ENCODE results near the gene PITPNM1. TPM values are rescaled to one million over a fixed set of nuclear protein-coding genes. Genes with fewer than 3 reads are reported as not detected.

The PITPNM1 gene
- total RNA-seq, 2 experiments from 2014 or later, result 139 to 143 TPM

DNA sequence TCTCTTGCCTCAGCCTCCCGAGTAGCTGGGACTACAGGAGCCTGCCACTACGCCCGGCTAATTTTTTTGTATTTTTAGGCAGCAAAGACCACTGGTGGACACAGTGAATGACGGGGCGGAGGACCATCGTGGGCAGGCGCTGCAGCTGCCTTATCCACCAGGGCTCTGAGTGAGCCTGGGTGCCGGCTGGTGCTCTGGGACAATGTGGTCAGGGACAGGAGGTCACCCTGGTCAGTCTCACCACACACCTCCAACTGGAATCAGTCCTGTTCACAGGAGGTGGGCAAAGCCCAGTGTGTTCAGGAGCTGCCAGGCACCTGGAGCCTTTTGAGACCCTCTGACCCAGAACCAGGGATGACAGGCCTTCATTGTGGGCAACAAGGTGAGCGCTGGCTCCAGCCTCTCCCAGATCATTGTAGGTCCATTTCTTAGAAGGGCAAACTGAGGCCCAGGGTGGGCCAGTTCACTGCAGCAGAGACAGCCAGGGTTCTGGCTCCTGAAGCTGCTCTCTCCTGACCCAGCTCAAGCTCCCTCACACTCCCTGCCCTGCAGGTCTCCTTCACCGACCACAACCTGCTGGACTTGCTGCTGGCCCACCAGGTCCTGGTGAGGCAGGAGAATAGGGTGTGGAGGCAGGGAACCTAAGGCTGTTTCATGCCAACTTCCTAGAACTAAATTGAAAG is 33.8 kb upstream of the PITPNM1 start:
- H3K4me1 Mint-ChIP-seq (ENCODE audit: low read depth), result no peaks in the 10 kb centered on the region
- H3K9me3 Mint-ChIP-seq, result peaks cover 7% of the 10 kb centered on the region
- no peak overlapping the region for H3K27ac Mint-ChIP-seq
- H3K27me3 Mint-ChIP-seq, result no peaks in the 10 kb centered on the region
- ChIA-PET POLR2A (no interaction called here), CTCF (no interaction called here)
- H3K36me3 Mint-ChIP-seq, result peaks cover 4% of the 10 kb centered on the region
- no peak for DNase-seq
- no peak overlapping the region for H3K4me3 Mint-ChIP-seq
- intact Hi-C loops (cut with micrococcal nuclease), result no loop called here

DNA sequence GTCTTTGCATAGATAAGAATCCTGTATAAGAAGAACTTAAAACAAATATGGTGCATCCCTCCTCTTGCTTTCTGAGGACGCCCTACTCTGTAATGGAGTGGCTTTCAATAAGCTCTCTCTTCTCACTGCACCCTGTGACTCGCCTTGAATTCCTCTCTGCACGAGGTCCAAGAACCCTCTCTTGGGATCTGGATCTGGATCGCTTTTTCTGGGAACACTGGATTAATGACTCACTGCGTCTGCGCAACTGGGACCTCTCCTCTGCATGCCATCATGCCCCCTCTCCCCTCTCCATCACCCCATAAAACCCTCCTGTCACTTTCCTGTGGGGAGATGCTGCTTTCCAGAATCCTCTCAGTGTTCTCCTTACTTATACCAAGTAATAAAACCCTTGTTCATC is 33.1 kb upstream of the PITPNM1 start:
- CTCF ChIA-PET, result no interaction called here
- POLR2A ChIA-PET, result no interaction called here
- H3K27ac Mint-ChIP-seq, result no peak overlapping the region
- no peaks in the 10 kb centered on the region for H3K4me1 Mint-ChIP-seq (ENCODE audit: low read depth)
- H3K9me3 Mint-ChIP-seq, result peaks cover 12% of the 10 kb centered on the region
- H3K27me3 Mint-ChIP-seq, result no peaks in the 10 kb centered on the region
- intact Hi-C loops (cut with micrococcal nuclease), result no loop called here
- DNase-seq, result no peak
- H3K36me3 Mint-ChIP-seq, result peaks cover 7% of the 10 kb centered on the region
- no peak overlapping the region for H3K4me3 Mint-ChIP-seq

DNA sequence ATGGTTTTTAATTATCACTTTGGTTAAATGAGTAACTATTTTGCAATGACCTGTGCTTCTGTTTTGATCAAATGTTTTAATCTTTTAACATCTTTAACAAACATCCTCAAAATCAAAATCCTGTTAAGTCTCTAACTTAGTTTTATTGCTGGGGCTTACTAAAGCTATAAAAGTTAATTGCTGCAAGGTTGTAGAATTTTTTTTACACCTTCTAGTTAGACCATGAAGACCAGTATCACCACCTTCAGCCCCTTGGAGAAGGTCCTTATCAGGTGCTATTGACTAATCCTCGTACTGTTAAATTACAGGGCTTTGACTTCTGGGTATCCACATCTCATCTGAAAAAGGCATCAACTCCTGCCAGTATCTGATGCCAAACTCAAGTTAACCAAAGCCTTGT is 30.4 kb upstream of the PITPNM1 start:
- CTCF ChIA-PET, result no interaction called here
- Mint-ChIP-seq H3K4me1 (ENCODE audit: low read depth) (no peaks in the 10 kb centered on the region), H3K36me3 (peaks cover 7% of the 10 kb centered on the region), H3K4me3 (no peak overlapping the region), H3K9me3 (peaks cover 17% of the 10 kb centered on the region), H3K27ac (no peak overlapping the region), H3K27me3 (no peaks in the 10 kb centered on the region)
- intact Hi-C loops (cut with micrococcal nuclease), result no loop called here
- DNase-seq, result no peak
- POLR2A ChIA-PET, result no interaction called here

DNA sequence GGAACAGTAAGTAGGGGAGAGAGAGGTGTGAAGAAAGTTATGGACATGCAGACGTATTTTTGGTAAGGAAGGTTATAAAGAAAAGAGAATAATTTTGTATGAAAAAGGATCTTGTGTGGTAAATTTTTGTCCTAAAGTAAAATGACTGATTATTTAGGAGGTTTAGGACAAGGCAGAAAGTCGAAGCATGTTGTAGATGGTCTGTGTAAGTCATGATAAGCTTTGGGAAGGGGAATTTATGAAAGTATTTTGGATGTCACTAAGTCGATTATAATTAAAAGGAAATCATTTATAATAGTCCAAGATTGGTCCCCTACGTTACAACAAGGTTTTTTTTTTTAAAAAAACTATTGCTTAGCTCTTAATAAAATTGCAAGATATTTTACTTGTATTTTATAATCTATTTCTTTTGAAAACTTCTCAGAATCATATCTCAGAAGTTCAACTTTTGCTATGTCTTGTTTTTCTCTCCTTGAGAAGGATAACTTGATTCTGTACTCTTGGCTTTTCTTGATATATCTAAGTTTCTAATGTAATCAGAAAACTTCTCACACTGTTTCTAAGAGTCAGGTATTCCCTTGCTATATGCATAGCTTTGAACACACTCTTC is 29.0 kb upstream of the PITPNM1 start:
- POLR2A ChIA-PET, result no interaction called here
- DNase-seq, result no peak
- H3K36me3 Mint-ChIP-seq, result peaks cover 7% of the 10 kb centered on the region
- intact Hi-C loops (cut with micrococcal nuclease), result no loop called here
- CTCF ChIA-PET, result interaction anchor here (0.6 kb wide), 1 partner anchor 156 kb away, joined by 3 read pairs; no protein-coding TSS in a partner anchor
- no peak overlapping the region for H3K4me3 Mint-ChIP-seq
- H3K27me3 Mint-ChIP-seq, result no peaks in the 10 kb centered on the region
- H3K9me3 Mint-ChIP-seq, result peaks cover 17% of the 10 kb centered on the region
- H3K27ac Mint-ChIP-seq, result no peak overlapping the region
- no peaks in the 10 kb centered on the region for H3K4me1 Mint-ChIP-seq (ENCODE audit: low read depth)

DNA sequence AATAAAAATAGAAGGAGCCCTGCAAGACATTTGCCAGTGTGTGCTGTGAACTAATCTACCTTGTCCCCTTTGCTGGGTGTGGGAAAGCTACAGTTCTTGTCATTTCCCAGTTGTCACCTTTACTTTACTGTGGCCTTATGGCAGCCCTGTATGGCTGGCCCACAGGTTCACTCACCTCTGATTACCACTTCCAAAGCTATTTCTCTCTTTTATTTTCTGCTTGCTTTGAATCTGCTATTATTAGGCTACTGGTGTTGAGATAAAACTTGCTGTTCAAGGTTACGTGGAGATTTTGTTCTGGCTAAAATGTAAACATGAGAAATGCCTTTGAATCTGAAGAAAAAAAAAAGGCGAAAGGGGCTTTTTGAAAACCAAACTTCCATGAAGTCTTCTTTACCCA is 27.7 kb upstream of the PITPNM1 start:
- Mint-ChIP-seq H3K9me3 (peaks cover 17% of the 10 kb centered on the region), H3K36me3 (peaks cover 7% of the 10 kb centered on the region), H3K4me3 (no peak overlapping the region), H3K27me3 (no peaks in the 10 kb centered on the region), H3K27ac (no peak overlapping the region), H3K4me1 (ENCODE audit: low read depth) (no peaks in the 10 kb centered on the region)
- ChIA-PET CTCF (no interaction called here), POLR2A (no interaction called here)
- intact Hi-C loops (cut with micrococcal nuclease), result no loop called here
- no peak for DNase-seq

- peaks cover 17% of the 10 kb centered on the region for H3K9me3 Mint-ChIP-seq
- ChIA-PET POLR2A (no interaction called here), CTCF (interaction anchor here (1.5 kb wide), 1 partner anchor 99 kb away, joined by 5 read pairs; the partner anchor contains the start of gene NUDT8)
- peaks cover 7% of the 10 kb centered on the region for H3K36me3 Mint-ChIP-seq
- no peaks in the 10 kb centered on the region for H3K4me1 Mint-ChIP-seq (ENCODE audit: low read depth)
- no peak overlapping the region for H3K27ac Mint-ChIP-seq
- H3K4me3 Mint-ChIP-seq, result no peak overlapping the region
- no peak for DNase-seq
- intact Hi-C loops (cut with micrococcal nuclease), result no loop called here
- peaks cover 3% of the 10 kb centered on the region for H3K27me3 Mint-ChIP-seq
These were observed 25.1 kb upstream of the PITPNM1 start for GRCh38 chr11:67530282-67530592.

DNA sequence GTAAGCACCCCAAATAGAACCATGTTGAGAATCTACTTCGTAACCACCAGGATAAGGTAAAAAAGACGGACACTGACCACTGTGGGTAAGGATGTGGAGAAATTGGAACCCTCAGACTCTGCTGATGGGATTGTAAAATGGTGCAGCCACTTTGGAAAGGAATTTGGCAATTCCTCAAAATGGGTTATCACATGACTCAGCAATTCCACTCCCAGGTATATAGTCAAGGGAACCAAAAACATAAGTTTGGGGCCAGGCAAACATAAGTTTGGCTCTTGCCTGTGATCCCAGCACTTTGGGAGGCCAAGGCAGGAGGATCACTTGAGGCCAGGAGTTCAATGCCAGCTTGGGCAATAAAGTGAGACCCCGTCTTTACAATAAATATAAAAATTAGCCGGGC is 23.2 kb upstream of the PITPNM1 start:
- Mint-ChIP-seq H3K36me3 (no peaks in the 10 kb centered on the region), H3K27me3 (peaks cover 3% of the 10 kb centered on the region), H3K4me3 (no peak overlapping the region), H3K27ac (no peak overlapping the region), H3K4me1 (ENCODE audit: low read depth) (no peaks in the 10 kb centered on the region), H3K9me3 (peaks cover 6% of the 10 kb centered on the region)
- POLR2A ChIA-PET, result no interaction called here
- intact Hi-C loops (cut with micrococcal nuclease), result no loop called here
- CTCF ChIA-PET, result no interaction called here
- DNase-seq, result no peak

GRCh38 chr11:67525275-67525976 is 20.3 kb upstream of the PITPNM1 start:
- H3K36me3 Mint-ChIP-seq, result no peaks in the 10 kb centered on the region
- H3K4me1 Mint-ChIP-seq (ENCODE audit: low read depth), result no peaks in the 10 kb centered on the region
- no peak overlapping the region for H3K27ac Mint-ChIP-seq
- intact Hi-C loops (cut with micrococcal nuclease), result no loop called here
- H3K9me3 Mint-ChIP-seq, result no peaks in the 10 kb centered on the region
- H3K4me3 Mint-ChIP-seq, result no peak overlapping the region
- DNase-seq, result no peak
- POLR2A ChIA-PET, result no interaction called here
- peaks cover 3% of the 10 kb centered on the region for H3K27me3 Mint-ChIP-seq
- CTCF ChIA-PET, result no interaction called here

DNA sequence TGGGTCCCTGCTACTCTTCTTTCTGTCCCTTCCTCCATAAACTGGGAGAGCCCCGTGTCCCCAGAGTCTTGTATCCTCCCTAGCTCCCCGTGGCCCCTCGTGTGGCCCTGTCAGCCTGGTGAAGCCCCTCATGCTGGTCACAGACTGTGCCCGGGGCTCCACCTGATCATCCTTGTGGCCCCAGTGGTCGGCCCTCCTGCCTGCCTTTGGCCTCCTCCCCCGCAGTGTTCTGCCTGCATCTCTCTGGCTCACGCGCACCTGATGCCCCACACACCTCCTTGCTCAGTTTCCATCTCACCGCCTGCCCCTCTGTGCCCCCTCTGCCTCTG is 19.3 kb upstream of the PITPNM1 start:
- Mint-ChIP-seq H3K36me3 (no peaks in the 10 kb centered on the region), H3K27me3 (peaks cover 3% of the 10 kb centered on the region), H3K9me3 (no peaks in the 10 kb centered on the region), H3K27ac (no peak overlapping the region), H3K4me3 (no peak overlapping the region), H3K4me1 (ENCODE audit: low read depth) (no peaks in the 10 kb centered on the region)
- intact Hi-C loops (cut with micrococcal nuclease), result no loop called here
- CTCF ChIA-PET, result no interaction called here
- POLR2A ChIA-PET, result no interaction called here
- no peak for DNase-seq

- intact Hi-C loops (cut with micrococcal nuclease), result no loop called here
- POLR2A ChIA-PET, result no interaction called here
- no peaks in the 10 kb centered on the region for H3K9me3 Mint-ChIP-seq
- DNase-seq, result no peak
- CTCF ChIA-PET, result no interaction called here
- no peak overlapping the region for H3K27ac Mint-ChIP-seq
- H3K27me3 Mint-ChIP-seq, result peaks cover 3% of the 10 kb centered on the region
- H3K4me3 Mint-ChIP-seq, result no peak overlapping the region
- H3K4me1 Mint-ChIP-seq (ENCODE audit: low read depth), result no peaks in the 10 kb centered on the region
- no peaks in the 10 kb centered on the region for H3K36me3 Mint-ChIP-seq
These were observed 18.7 kb upstream of the PITPNM1 start for GRCh38 chr11:67523556-67524479.

DNA sequence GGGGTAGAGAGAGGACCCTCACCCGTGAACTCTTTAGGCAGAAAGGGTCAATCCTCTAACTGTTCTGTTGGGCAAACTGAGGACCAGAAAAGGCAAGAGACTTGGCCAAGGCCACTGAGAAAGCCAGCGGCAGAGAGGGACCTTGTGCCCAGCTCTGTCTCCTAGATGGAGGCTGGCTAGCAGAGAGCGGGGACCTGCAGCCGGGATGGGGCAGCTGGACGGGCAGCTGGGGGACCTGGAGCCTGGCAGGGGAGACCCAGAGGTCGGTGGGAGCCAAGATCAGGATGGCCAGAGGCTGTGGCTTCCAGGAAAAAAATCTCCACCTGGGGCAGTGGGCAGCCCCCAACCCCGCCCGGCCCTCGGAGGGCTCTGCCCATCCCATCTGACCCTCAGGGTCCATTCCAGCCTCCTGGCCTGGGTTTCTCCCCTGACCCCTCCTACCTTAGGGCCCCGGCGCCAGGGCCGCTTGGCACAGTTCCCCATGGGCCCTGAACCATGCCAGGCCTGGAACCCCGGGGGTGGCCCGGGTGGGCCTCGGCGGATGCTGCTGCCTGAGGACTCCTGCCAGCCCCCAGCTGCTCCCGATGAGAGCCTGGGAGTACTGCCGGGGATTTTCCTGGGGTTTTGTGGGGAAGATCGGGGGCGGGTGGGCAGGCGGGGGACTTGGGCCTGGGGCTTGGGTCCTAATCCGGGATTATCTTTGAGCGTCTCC is 17.8 kb upstream of the PITPNM1 start, which contains the start of gene CABP2:
CABP2 (minus strand) TSS at position 603 of the 712 bp plus-strand sequence; CDS start at position 483, 120 bp downstream.
- no peak for DNase-seq
- CTCF ChIA-PET, result no interaction called here
- Mint-ChIP-seq H3K27me3 (peaks cover 3% of the 10 kb centered on the region), H3K36me3 (no peaks in the 10 kb centered on the region), H3K4me1 (ENCODE audit: low read depth) (no peaks in the 10 kb centered on the region), H3K4me3 (no peak within 1 kb of the TSS), H3K27ac (no peak within 1 kb of the TSS), H3K9me3 (no peaks in the 10 kb centered on the region)
- intact Hi-C loops (cut with micrococcal nuclease), result no loop called here
- POLR2A ChIA-PET, result no interaction called here

- POLR2A ChIA-PET, result no interaction called here
- H3K4me3 Mint-ChIP-seq, result no peak overlapping the region
These were observed 17.2 kb upstream of the PITPNM1 start for GRCh38 chr11:67522338-67522737.

More at GRCh38 chr11:67522338-67522737, 17.2 kb upstream of the PITPNM1 start:
- Mint-ChIP-seq H3K9me3 (no peaks in the 10 kb centered on the region), H3K27me3 (peaks cover 3% of the 10 kb centered on the region), H3K36me3 (no peaks in the 10 kb centered on the region), H3K4me1 (ENCODE audit: low read depth) (no peaks in the 10 kb centered on the region), H3K27ac (no peak overlapping the region)
- CTCF ChIA-PET, result no interaction called here
- no peak for DNase-seq
- intact Hi-C loops (cut with micrococcal nuclease), result no loop called here
